Measurements from ENCODE around the gene FAM222A. TPM values are rescaled to one million over a fixed set of nuclear protein-coding genes. Genes with fewer than 3 reads are reported as not detected.

The FAM222A gene
- total and polyA plus RNA-seq, 12 donors = 9.2 to 57.8 (median 25.3) TPM

DNA sequence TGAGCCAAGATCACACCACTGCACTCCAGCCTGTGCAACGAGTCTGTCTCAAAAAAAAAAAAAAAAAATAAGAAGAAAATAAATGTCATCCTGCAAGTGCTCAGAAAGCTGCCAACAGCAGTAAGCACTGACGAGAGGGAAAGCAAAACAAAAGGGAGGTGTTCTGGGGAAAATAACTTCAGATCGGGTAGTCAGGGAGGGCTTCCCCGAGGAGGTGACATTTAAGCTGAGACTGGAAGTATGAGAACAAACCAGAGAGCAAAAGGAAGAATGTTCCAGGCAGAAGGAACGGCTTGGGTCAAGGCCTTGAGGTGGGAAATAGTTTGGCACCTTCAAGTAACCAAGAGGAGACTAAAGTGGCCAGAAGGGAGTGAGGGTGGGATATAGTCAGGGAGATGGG lies 4.7 kb upstream of the FAM222A start:
- no peak overlapping the region for H3K27ac ChIP-seq
- intact Hi-C loops (cut with DNase I) = no loop called here
- no peak overlapping the region for H3K4me3 ChIP-seq
- no peaks in the 10 kb centered on the region for H3K27me3 ChIP-seq
- DNase-seq = no peak
- no peaks in the 10 kb centered on the region for H3K36me3 ChIP-seq (replicated peaks in 1 of 2)
- H3K4me1 ChIP-seq (replicated peaks in 1 of 2) = peaks cover 11 to 37% of the 10 kb centered on the region in 2 donors
- WGBS, 4 donors = 41 to 53% (median 48%) methylated on average over 5 of the region's 5 CpGs
- TF ChIP-seq, protein P1, sequence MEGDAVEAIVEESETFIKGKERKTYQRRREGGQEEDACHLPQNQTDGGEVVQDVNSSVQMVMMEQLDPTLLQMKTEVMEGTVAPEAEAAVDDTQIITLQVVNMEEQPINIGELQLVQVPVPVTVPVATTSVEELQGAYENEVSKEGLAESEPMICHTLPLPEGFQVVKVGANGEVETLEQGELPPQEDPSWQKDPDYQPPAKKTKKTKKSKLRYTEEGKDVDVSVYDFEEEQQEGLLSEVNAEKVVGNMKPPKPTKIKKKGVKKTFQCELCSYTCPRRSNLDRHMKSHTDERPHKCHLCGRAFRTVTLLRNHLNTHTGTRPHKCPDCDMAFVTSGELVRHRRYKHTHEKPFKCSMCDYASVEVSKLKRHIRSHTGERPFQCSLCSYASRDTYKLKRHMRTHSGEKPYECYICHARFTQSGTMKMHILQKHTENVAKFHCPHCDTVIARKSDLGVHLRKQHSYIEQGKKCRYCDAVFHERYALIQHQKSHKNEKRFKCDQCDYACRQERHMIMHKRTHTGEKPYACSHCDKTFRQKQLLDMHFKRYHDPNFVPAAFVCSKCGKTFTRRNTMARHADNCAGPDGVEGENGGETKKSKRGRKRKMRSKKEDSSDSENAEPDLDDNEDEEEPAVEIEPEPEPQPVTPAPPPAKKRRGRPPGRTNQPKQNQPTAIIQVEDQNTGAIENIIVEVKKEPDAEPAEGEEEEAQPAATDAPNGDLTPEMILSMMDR (IDR thresholded peaks at IDR 0.05) = no peak
- no peak for TF ChIP-seq POLR2A (IDR thresholded peaks at IDR 0.05)
- H3K9me3 ChIP-seq (replicated peaks in 1 of 3) = no peaks in the 10 kb centered on the region

DNA sequence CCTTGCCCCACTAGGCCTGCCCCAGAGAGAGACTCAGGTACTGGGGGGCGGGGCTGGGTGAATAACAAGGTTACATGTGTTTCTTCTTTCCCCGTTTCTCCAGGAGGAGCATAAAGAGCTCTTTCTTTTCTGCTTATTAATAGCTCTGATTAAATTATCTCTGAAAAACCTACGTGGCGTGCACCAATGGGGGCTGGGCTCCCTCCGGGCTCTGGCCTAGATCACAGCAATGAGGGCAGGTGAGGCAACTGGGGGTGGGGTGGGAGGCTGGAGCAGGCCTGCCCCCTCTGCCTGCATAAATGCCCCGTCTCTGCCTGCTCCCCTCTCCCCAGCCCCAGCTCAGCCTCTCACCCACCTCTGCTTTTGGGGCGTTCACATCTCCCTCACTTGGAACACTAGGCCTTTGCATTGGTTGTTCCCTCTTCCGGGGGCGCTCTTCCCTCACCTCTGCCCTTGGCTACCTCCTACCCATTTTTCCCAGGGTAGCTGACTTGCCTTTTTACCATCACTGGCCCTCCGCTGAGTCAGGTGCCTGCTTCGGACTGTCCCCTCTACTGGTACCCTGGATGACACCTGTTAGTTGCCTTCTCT lies 4.1 kb upstream of the FAM222A start:
- H3K27ac ChIP-seq = no peak overlapping the region
- intact Hi-C loops (cut with DNase I) = no loop called here
- 68 to 77% (median 72%) methylated on average over 9 to 11 of the region's 11 CpGs for WGBS, 4 donors
- no peak overlapping the region for H3K4me3 ChIP-seq
- peak in 2 of 7 donors; percentile 43 to 81 for DNase-seq
- H3K27me3 ChIP-seq = no peaks in the 10 kb centered on the region
- no peaks in the 10 kb centered on the region for H3K9me3 ChIP-seq (replicated peaks in 1 of 3)
- no peaks in the 10 kb centered on the region for H3K36me3 ChIP-seq (replicated peaks in 1 of 2)
- no peak for TF ChIP-seq POLR2A (IDR thresholded peaks at IDR 0.05)
- TF ChIP-seq, protein P1 (IDR thresholded peaks at IDR 0.05) = no peak
- H3K4me1 ChIP-seq (replicated peaks in 1 of 2) = peaks cover 11 to 37% of the 10 kb centered on the region in 2 donors

DNA sequence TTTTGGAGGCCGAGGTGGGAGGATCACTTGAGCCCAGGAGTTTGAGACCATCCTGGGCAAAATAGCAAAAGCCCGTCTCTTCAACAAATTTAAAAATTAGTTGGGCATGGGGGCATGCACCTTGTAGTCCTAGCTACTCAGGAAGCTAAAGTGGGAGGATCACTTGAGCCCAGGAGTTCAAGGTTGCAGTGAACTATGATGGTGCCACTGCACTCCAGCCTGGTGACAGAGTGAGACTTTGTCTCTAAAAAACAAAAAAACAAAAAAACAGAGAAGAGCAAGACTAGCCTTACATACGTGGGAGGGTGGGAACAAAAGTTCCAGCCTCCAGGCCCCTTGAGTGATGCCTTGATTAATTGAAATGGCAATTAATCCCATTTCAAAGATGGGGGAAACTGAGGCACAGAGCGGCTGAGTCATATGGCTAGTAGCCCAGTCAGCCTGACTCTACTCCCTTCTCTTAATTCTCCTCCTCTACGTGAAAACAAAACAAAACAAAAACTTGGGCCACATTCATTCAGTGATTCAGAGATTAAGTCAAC lies 3.3 kb upstream of the FAM222A start:
- H3K4me1 ChIP-seq (replicated peaks in 1 of 2) = peaks cover 19 to 37% of the 10 kb centered on the region in 2 donors
- DNase-seq = no peak
- H3K27me3 ChIP-seq = no peaks in the 10 kb centered on the region
- H3K36me3 ChIP-seq (replicated peaks in 1 of 2) = no peaks in the 10 kb centered on the region
- no peaks in the 10 kb centered on the region for H3K9me3 ChIP-seq (replicated peaks in 1 of 3)
- H3K4me3 ChIP-seq = no peak overlapping the region
- no peak for TF ChIP-seq POLR2A (IDR thresholded peaks at IDR 0.05)
- TF ChIP-seq, protein P1 (IDR thresholded peaks at IDR 0.05) = no peak
- WGBS, 4 donors = 64 to 80% (median 75%) methylated on average over 5 of the region's 5 CpGs
- intact Hi-C loops (cut with DNase I) = no loop called here
- peak overlapping the region in 2 of 5 donors; percentile 7 to 52 for H3K27ac ChIP-seq

DNA sequence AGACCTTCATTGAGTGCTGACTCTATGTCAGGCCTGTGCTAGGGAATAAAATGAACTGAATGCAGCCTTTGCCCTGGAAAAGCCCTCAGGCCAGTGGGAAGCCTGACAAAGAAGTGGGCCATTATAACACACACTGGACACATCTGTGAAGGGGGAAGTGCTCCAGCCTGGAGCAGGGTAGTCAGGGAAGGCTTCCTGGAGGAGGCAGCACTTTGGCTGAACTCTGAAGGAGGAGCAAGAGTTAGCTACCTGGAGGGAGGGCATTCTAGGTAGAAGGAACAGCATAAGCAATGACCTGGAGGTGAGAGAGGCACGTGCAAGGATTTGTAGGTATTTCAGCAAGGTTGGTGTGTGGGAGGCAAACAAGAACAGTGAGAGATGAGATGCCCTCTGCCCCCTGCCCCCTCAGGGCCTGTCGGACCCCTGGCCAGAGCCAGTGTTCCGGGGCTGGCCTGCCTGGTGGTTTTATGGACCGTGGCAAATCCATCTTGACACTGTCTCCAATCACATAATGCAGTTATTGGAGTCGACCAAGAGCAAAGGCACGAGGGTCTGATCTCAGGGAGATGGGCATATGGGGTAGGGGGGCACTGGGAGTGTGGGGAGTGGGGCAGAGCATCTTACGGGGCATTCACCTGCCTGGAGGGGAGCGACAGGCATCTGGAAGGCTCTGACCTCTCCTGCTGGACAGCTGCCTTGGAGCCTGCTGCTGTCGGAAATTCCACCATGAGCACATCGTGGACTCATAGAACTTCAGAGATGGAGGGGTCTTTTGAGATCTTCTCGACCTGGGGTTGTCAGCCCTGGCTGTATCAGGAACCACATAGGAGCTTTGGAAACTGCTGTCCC lies 2.7 kb upstream of the FAM222A start:
- peak overlapping the region in 2 of 5 donors; percentile 7 to 52 for H3K27ac ChIP-seq
- DNase-seq = peak in 1 of 7 donors; percentile 20
- H3K27me3 ChIP-seq = no peaks in the 10 kb centered on the region
- WGBS, 4 donors = 63 to 74% (median 67%) methylated on average over 9 to 11 of the region's 11 CpGs
- TF ChIP-seq, protein P1 (IDR thresholded peaks at IDR 0.05) = no peak
- H3K36me3 ChIP-seq (replicated peaks in 1 of 2) = no peaks in the 10 kb centered on the region
- no peak overlapping the region for H3K4me3 ChIP-seq
- peaks cover 26 to 43% of the 10 kb centered on the region in 2 donors for H3K4me1 ChIP-seq (replicated peaks in 1 of 2)
- H3K9me3 ChIP-seq (replicated peaks in 1 of 3) = no peaks in the 10 kb centered on the region
- intact Hi-C loops (cut with DNase I) = no loop called here
